ENCODE measurements around the gene CHCHD4.
"Not testable (repeated sequence)": the region's sequence is repeated elsewhere in the genome, so short reads cannot be mapped to it uniquely, and the experiment has no call there.

GRCh38 chr3:14120921-14121448, 3.7 kb downstream of the CHCHD4 start:
- TF ChIP-seq CTCF (optimal IDR thresholded peaks at IDR 0.05 in 1 of 3, IDR thresholded peaks at IDR 0.05 in 1 of 3, conservative IDR thresholded peaks at IDR 0.05 in 1 of 3; ENCODE audit: extremely low read depth in 1 of 3, insufficient read depth in 2 of 3, low read length in 3 of 3); EZH2 (IDR thresholded peaks at IDR 0.05; ENCODE audit: low read length): not testable (repeated sequence)

All from keratinocyte (primary cell).